H9 (cell line): ENCODE data around the gene CCDC57. TPM values are rescaled to one million over a fixed set of nuclear protein-coding genes. Genes with fewer than 3 reads are reported as not detected.
"Not testable (repeated sequence)": the region's sequence is repeated elsewhere in the genome, so short reads cannot be mapped to it uniquely, and the experiment has no call there.

Source experiments
- DNase-seq: peaks from one replicate; pipeline ENCODE4 v3.0.0-alpha.2; 2017
- H2AFZ ChIP-seq: one replicate; pipeline ENCODE4 v1.6.1; 2013; ENCODE audit warnings: mild to moderate bottlenecking, low read length, control low read depth, moderate library complexity
- H2AK5ac ChIP-seq: 2 replicates; pipeline ENCODE4 v1.6.1; 2013; ENCODE audit warnings: low read length, control low read depth, mixed read lengths; ENCODE audit not compliant: insufficient read length
- H2BK120ac ChIP-seq: one replicate; pipeline ENCODE4 v1.6.1; 2013; ENCODE audit warnings: low read depth, mild to moderate bottlenecking, low read length, control low read depth, inconsistent platforms; ENCODE audit not compliant: poor library complexity, severe bottlenecking
- H2BK12ac ChIP-seq: 2 replicates; pipeline ENCODE4 v1.6.1; 2013; ENCODE audit warnings: low read length, control low read depth, mixed read lengths, low read depth; ENCODE audit not compliant: insufficient read length
- H2BK15ac ChIP-seq: 2 replicates; pipeline ENCODE4 v1.6.1; 2013; ENCODE audit warnings: low read depth, low read length, control low read depth
- H2BK20ac ChIP-seq: one replicate; pipeline ENCODE4 v1.6.1; 2013; ENCODE audit warnings: low read depth, mild to moderate bottlenecking, low read length, control low read depth, inconsistent platforms; ENCODE audit not compliant: poor library complexity, severe bottlenecking
- H2BK5ac ChIP-seq: 2 replicates; pipeline ENCODE4 v1.6.1; 2013; ENCODE audit warnings: low read length, control low read depth, mixed read lengths; ENCODE audit not compliant: insufficient read length
- H3K14ac ChIP-seq: 2 replicates; pipeline ENCODE4 v1.6.1; 2013; ENCODE audit warnings: low read length, control low read depth; ENCODE audit not compliant: insufficient read depth
- H3K18ac ChIP-seq: 2 replicates; pipeline ENCODE4 v1.6.1; 2013; ENCODE audit warnings: low read depth, mild to moderate bottlenecking, mixed read lengths, low read length, control low read depth; ENCODE audit not compliant: insufficient read length
- H3K23ac ChIP-seq: 2 replicates; pipeline ENCODE4 v1.6.1; 2013; ENCODE audit warnings: low read length, control low read depth, mixed read lengths, low read depth; ENCODE audit not compliant: insufficient read length
- H3K23me2 ChIP-seq: 2 replicates; pipeline ENCODE4 v1.6.1; 2013; ENCODE audit warnings: low read depth, mild to moderate bottlenecking, mixed read lengths, low read length, control low read depth; ENCODE audit not compliant: insufficient read length, poor library complexity, severe bottlenecking
- H3K27ac ChIP-seq: 2 replicates; pipeline ENCODE4 v1.5.1; 2013; ENCODE audit warnings: low read length, control low read depth, mixed read lengths, low read depth; ENCODE audit not compliant: insufficient read length
- H3K27me3 ChIP-seq: 2 replicates; pipeline ENCODE4 v1.6.1; 2013; ENCODE audit warnings: low read length, control low read depth, inconsistent platforms; ENCODE audit not compliant: insufficient read depth
- H3K4ac ChIP-seq: 2 replicates; pipeline ENCODE4 v1.6.1; 2013; ENCODE audit warnings: low read depth, mild to moderate bottlenecking, control low read depth, inconsistent platforms, low read length, moderate library complexity
- H3K4me1 ChIP-seq: 2 replicates; pipeline ENCODE4 v1.6.1; 2013; ENCODE audit warnings: low read length, control low read depth, inconsistent platforms; ENCODE audit not compliant: insufficient read depth
- H3K4me2 ChIP-seq: 2 replicates; pipeline ENCODE4 v1.6.1; 2013; ENCODE audit warnings: low read length, control low read depth, mixed read lengths; ENCODE audit not compliant: insufficient read length, insufficient read depth
- H3K56ac ChIP-seq: 2 replicates; pipeline ENCODE4 v1.6.1; 2013; ENCODE audit warnings: low read depth, mild to moderate bottlenecking, mixed read lengths, low read length, control low read depth; ENCODE audit not compliant: insufficient read length
- H3K79me1 ChIP-seq: 2 replicates; pipeline ENCODE4 v1.6.1; 2013; ENCODE audit warnings: low read depth, mild to moderate bottlenecking, moderate library complexity, low read length, control low read depth, inconsistent platforms; ENCODE audit not compliant: insufficient read depth, poor library complexity, severe bottlenecking
- H3K79me2 ChIP-seq: 2 replicates; pipeline ENCODE4 v1.6.1; 2013; ENCODE audit warnings: low read length, control low read depth, inconsistent platforms; ENCODE audit not compliant: insufficient read depth
- H3K9ac ChIP-seq: 2 replicates; pipeline ENCODE4 v1.6.1; 2013; ENCODE audit warnings: low read length, control low read depth, mixed read lengths; ENCODE audit not compliant: insufficient read length; ENCODE audit errors: extremely low read depth
- H3K9me3 ChIP-seq: one replicate; pipeline ENCODE4 v1.6.1; 2013; ENCODE audit warnings: low read depth, low read length, inconsistent platforms; ENCODE audit not compliant: control insufficient read depth
- H3T11ph ChIP-seq: one replicate; pipeline ENCODE4 v1.6.1; 2013; ENCODE audit warnings: mild to moderate bottlenecking, low read length, control low read depth, inconsistent platforms
- H4K20me1 ChIP-seq: one replicate; pipeline ENCODE4 v1.6.1; 2013; ENCODE audit not compliant: control insufficient read depth, insufficient read length, insufficient read depth
- H4K5ac ChIP-seq: 2 replicates; pipeline ENCODE4 v1.6.1; 2013; ENCODE audit warnings: low read depth, mild to moderate bottlenecking, mixed read lengths, low read length, control low read depth; ENCODE audit not compliant: insufficient read length
- H4K8ac ChIP-seq: replicated peaks from 2 replicates; pipeline ENCODE4 v1.6.1; 2013; ENCODE audit warnings: low read length, control low read depth, mixed read lengths, low read depth; ENCODE audit not compliant: insufficient read length
- H4K91ac ChIP-seq: 2 replicates; pipeline ENCODE4 v1.6.1; 2013; ENCODE audit warnings: low read depth, mild to moderate bottlenecking, moderate library complexity, mixed read lengths, low read length, control low read depth; ENCODE audit not compliant: insufficient read length
- H3K27ac Mint-ChIP-seq, 3 experiments: 2 replicates in 2 of 3; 3 replicates in 1 of 3; pipeline ENCODE4 v1.8.0; 2020 to 2021; ENCODE audit warnings: mixed read lengths in 3 of 3, mild to moderate bottlenecking in 1 of 3, moderate library complexity in 1 of 3
- H3K27me3 Mint-ChIP-seq: 2 replicates; pipeline ENCODE4 v1.8.0; 2021; ENCODE audit warnings: low read depth, mild to moderate bottlenecking, moderate library complexity, mixed read lengths
- H3K36me3 Mint-ChIP-seq, 3 experiments: 2 replicates in 2 of 3; 3 replicates in 1 of 3; pipeline ENCODE4 v1.8.0; 2020 to 2021; ENCODE audit warnings: low read depth in 3 of 3, mixed read lengths in 3 of 3; ENCODE audit not compliant: insufficient read depth in 1 of 3
- H3K4me1 Mint-ChIP-seq, 2 experiments: 2 replicates each; pipeline ENCODE4 v1.8.0; 2020; ENCODE audit warnings: mixed read lengths in 2 of 2
- H3K4me3 Mint-ChIP-seq, 2 experiments: 2 replicates in 1 of 2; 3 replicates in 1 of 2; pipeline ENCODE4 v1.8.0; 2020 to 2021; ENCODE audit warnings: mild to moderate bottlenecking in 2 of 2, mixed read lengths in 2 of 2, moderate library complexity in 1 of 2
- H3K9me3 Mint-ChIP-seq, 2 experiments: 2 replicates in 1 of 2; 3 replicates in 1 of 2; pipeline ENCODE4 v1.8.0; 2020; ENCODE audit warnings: mild to moderate bottlenecking in 2 of 2, mixed read lengths in 2 of 2, moderate library complexity in 1 of 2
- WGBS: extraction: QIAGEN DNeasy Blood & Tissue Kit; methylation state at CpG from one replicate; pipeline ENCODE4 v1.1.7; 2013; ENCODE audit warnings: missing lambda C conversion rate, low lambda C conversion rate, mixed read lengths; ENCODE audit not compliant: insufficient read length; ENCODE audit errors: extremely low coverage; 5-methylcytosine and 5-hydroxymethylcytosine counted together
- total RNA-seq: library from RNA; stranded (reverse); gene quantifications from 2 replicates; pipeline ENCODE4 v1.2.1, GENCODE V29; 2021
- TF ChIP-seq, protein P1 (sequence below): fragments of 200-600 bp; sonication (generic); conservative IDR thresholded peaks from 3 replicates; pipeline ENCODE4 v1.8.0; 2021; ENCODE audit warnings: antibody characterized with exemption, mild to moderate bottlenecking

Gene CCDC57
- total RNA-seq, 1 experiment from 2014 or later = 11.0 TPM

DNA sequence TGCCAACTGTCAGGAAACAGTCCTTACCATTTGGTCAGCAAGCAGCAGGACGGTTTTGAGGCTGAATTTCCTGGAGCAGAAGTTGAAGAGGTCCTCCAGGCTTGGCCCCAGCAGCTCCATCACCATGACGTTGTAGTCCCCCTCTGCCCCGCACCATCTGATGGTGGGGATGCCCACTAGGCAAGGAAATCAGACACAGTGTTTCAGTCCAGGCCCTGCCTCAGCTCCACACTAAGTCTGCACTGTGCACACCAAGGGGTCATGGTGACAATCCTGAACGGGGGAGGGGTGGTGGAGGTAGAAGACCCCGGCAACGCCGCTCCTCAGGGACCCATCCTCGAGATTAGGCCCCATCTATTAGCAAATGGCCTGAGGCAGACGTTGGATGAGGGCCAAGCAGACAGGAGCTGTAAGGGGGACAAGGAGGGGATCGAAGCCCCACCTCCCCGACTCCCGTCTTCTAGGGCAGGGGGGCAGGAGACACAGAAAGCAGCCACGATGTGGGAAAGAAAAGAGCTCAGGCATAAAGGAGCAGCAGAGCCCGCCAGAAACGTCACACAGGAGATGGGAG, 42.8 kb upstream of the CCDC57 start:
- Mint-ChIP-seq H3K27ac (peak overlapping the region in 2 of 3 experiments; percentile 21 to 22; a peak in 2 of 7 replicates), H3K27me3 (no peaks in the 10 kb centered on the region), H3K36me3 (peaks cover 72 to 83% (median 82%) of the 10 kb centered on the region in 3 experiments; a peak in 6 of 7 replicates), H3K4me3 (no peak overlapping the region), H3K4me1 (0 out of 4 replicates have a peak, but pooled peaks cover 0 to 3% of the 10 kb centered on the region in 2 experiments), H3K9me3 (no peaks in the 10 kb centered on the region; a peak in 2 of 5 replicates)
- TF ChIP-seq, protein P1, sequence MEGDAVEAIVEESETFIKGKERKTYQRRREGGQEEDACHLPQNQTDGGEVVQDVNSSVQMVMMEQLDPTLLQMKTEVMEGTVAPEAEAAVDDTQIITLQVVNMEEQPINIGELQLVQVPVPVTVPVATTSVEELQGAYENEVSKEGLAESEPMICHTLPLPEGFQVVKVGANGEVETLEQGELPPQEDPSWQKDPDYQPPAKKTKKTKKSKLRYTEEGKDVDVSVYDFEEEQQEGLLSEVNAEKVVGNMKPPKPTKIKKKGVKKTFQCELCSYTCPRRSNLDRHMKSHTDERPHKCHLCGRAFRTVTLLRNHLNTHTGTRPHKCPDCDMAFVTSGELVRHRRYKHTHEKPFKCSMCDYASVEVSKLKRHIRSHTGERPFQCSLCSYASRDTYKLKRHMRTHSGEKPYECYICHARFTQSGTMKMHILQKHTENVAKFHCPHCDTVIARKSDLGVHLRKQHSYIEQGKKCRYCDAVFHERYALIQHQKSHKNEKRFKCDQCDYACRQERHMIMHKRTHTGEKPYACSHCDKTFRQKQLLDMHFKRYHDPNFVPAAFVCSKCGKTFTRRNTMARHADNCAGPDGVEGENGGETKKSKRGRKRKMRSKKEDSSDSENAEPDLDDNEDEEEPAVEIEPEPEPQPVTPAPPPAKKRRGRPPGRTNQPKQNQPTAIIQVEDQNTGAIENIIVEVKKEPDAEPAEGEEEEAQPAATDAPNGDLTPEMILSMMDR = no peak
- no peaks in the 10 kb centered on the region for H3K9me3 ChIP-seq
- H3K18ac ChIP-seq = no peak overlapping the region
- no peak overlapping the region for H3K56ac ChIP-seq
- no peak overlapping the region for H3K23ac ChIP-seq
- no peak overlapping the region for H4K8ac ChIP-seq
- WGBS = no CpG with 5 or more reads among the region's 15 CpGs
- H3K14ac ChIP-seq = no peak overlapping the region
- H3K23me2 ChIP-seq = no peaks in the 10 kb centered on the region
- no peak overlapping the region for H2BK15ac ChIP-seq
- no peak overlapping the region for H3K27ac ChIP-seq
- peaks cover 2% of the 10 kb centered on the region; the same call in 1 of the 2 replicates for H3K27me3 ChIP-seq
- H2BK5ac ChIP-seq = no peak overlapping the region
- H2AK5ac ChIP-seq = no peak overlapping the region
- DNase-seq = no peak
- H3K79me2 ChIP-seq = peaks cover 2% of the 10 kb centered on the region; the same call in 1 of the 2 replicates
- H3T11ph ChIP-seq = no peak overlapping the region
- no peak overlapping the region for H2BK12ac ChIP-seq
- no peak overlapping the region for H2BK20ac ChIP-seq
- H2BK120ac ChIP-seq = no peak overlapping the region
- H3K4ac ChIP-seq = no peak overlapping the region
- H3K79me1 ChIP-seq = peaks cover 14% of the 10 kb centered on the region
- H4K20me1 ChIP-seq = peaks cover 2% of the 10 kb centered on the region
- no peak overlapping the region for H3K9ac ChIP-seq
- H3K4me1 ChIP-seq = no peaks in the 10 kb centered on the region
- H2AFZ ChIP-seq = no peak overlapping the region
- H4K91ac ChIP-seq = no peak overlapping the region
- no peak overlapping the region for H3K4me2 ChIP-seq
- no peak overlapping the region for H4K5ac ChIP-seq

- peaks cover 65 to 83% (median 80%) of the 10 kb centered on the region in 3 experiments; a peak in 6 of 7 replicates for H3K36me3 Mint-ChIP-seq
Measured at GRCh38 chr17:82254746-82255145, 42.1 kb upstream of the CCDC57 start.

More at GRCh38 chr17:82254746-82255145, 42.1 kb upstream of the CCDC57 start:
- H3K14ac ChIP-seq, H2BK5ac ChIP-seq, H4K20me1 ChIP-seq, H2BK20ac ChIP-seq, H3K23me2 ChIP-seq, DNase-seq, H3K56ac ChIP-seq, H3K9me3 Mint-ChIP-seq, H4K91ac ChIP-seq, H2BK15ac ChIP-seq, H3K27me3 ChIP-seq, H2AK5ac ChIP-seq, H3K9ac ChIP-seq, H3K4ac ChIP-seq, H2BK12ac ChIP-seq, H3K4me1 ChIP-seq, H3K79me2 ChIP-seq, H3K4me1 Mint-ChIP-seq, H4K8ac ChIP-seq, H2AFZ ChIP-seq, H4K5ac ChIP-seq, H3K9me3 ChIP-seq, H3K27ac ChIP-seq, H3K27me3 Mint-ChIP-seq, H3K4me3 Mint-ChIP-seq, H3K4me2 ChIP-seq, H2BK120ac ChIP-seq, H3K18ac ChIP-seq, H3T11ph ChIP-seq, H3K27ac Mint-ChIP-seq, H3K23ac ChIP-seq: not testable (repeated sequence)
- peaks cover 18% of the 10 kb centered on the region for H3K79me1 ChIP-seq
- no CpG with 5 or more reads among the region's 33 CpGs for WGBS
